Stimulated activated CD4-positive, alpha-beta T cell treated with anti-CD3 and anti-CD28 coated beads, Interleukin-15, amount 100 ng/mL, for 24 hours (primary cell): Measurements from ENCODE around the gene RAB4A.
A peak's percentile ranks its signal among the peaks of the same experiment; 100 is the strongest.

Experiments used
- DNase-seq: peaks from one replicate; pipeline ENCODE4 v3.0.0-alpha.2; 2020

Gene RAB4A

DNA sequence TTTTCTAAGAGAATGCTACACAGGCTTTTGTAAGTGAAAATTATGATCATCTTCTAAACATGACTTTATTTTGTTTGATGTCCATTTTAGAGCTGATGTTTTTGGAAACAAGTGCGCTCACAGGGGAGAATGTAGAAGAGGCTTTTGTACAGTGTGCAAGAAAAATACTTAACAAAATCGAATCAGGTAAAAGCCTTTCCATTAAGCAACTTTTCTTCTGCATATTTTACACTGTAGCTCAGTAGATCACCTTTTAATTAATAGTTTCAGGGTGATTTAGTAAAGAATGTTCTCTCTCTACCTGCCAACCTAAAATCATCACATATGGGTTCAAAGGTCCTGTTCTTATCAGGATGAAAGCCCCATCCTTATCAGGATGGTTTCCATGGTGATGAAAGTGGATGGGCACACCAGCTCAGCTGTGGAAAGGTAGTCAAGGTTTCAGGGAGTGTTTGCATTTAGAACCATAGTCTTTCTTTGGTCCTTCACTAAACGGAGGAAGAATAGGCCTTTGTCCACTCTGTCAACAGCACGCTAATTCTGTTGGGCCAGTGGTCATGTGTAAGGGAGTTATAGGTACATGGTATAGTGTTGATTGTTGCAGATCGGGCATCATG is 28.1 kb downstream of the RAB4A start:
- no peak for DNase-seq

DNA sequence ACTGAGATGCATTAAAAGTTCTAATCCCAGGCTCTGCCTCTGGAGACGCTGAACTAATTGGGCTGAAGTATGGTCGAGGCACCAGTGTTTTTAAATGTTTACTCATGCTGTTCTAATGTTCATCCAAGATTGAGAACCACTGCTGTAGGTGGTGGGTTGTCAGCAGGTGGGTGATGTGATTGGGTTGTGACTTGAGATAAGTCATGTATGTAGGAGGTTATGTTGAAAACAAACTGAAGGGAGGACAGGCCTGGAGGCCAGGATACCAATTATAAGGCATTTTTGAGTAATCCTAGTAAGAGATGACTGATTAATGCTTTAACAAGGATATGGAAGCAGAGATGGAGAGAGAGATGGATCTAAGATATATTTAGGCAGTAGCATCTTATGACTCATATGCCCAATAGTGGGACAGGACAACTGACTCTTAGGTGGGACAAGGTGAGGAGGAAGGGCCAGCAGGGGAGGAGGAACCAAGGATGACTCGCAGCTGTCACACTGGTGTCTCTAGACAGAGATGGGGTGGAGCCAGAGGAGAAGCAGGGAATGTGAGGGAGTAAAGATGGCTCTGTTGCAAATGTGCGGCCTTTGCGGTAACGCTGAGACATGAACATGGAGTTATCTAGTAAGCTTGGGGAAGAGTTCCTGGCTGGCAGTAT is 29.3 kb downstream of the RAB4A start:
- no peak for DNase-seq

DNA sequence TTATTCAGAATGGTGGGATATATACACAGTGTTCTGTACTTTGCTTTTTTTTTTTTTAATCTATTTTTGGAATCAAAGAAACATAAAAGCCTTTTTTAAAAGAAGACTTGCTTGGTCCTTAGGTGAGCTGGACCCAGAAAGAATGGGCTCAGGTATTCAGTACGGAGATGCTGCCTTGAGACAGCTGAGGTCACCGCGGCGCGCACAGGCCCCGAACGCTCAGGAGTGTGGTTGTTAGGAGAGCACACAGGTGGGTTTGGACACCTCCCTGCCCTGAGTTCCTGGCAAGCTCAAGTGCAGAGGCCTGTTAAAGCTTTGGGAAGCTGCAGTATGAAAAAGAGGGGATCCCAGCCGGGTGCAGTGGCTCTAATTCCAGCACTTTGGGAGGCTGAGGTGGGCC is 31.8 kb downstream of the RAB4A start:
- DNase-seq, result no peak

DNA sequence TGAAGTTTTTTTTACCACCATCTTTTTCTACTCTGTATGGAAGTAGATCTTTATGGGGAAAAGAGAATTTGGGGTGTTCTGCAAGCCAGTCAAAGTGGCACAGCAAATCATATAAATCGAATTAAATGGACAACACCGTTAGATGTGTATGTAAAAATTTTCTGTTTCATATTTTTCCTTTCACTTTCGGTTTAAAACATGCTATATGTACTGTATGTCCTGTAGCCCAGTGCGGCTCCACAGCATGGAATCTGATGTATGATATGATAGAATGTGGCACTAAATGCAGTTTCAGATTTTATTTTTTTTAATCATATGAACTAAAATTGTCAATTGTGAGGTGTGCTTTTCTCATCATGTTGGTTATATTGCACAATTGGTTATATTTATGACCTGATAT is 32.9 kb downstream of the RAB4A start:
- DNase-seq, result no peak

DNA sequence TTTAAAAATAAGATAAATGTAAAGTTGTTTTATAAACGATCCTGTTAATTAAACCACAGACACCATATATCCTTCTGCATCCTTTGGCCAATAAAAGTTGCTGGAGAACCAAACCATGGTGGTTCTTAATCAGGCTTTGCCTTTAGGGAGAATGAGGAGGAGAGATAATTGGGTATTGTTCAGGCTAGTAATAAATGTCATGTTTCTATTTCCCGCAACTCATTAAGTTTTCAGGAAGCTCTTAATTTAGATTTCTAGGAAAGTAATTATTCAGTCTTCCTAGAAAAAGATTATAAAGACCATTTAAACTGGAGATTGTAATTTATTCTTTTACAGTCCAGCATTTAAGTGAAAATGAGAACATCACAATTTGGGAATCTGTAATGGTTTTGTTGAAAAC is 34.5 kb downstream of the RAB4A start:
- DNase-seq, result no peak

DNA sequence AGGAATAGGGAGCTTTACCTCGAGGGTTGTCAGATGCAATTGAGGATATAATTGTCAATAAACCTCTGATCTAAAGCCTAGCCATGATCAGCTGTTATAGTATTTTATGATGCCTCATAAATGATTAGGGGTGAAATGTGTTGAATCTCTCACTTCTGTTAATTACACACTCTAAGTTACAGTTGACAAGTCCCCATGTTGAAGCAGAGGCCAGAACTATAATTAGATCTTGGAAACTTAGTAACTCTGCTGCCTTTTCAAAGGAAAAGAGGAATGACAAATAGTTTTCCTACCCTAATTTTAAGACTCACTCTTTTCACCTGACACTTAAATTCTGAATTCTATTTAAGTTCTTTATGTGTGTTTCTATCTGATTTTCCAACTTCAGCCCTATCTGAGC is 38.2 kb downstream of the RAB4A start:
- DNase-seq, result no peak

DNA sequence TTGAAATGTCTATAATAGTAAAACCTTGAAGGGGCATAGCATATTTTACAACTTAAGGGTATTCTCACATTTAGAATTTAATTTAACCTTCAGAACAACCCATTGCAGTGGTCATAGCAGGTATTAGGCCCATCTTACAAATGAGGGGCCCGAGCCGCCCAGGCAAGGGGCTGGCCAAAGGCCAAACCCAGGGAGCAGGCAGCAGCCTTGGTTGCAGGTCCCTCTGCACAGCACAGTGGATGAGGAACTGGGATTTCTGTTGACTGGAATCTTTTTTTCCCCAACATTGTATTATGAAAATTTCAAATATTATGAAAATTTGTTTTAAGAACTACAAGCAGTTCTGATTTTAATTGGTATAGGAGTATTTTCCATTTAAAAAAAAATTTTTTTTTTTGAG is 38.8 kb downstream of the RAB4A start:
- DNase-seq, result no peak

DNA sequence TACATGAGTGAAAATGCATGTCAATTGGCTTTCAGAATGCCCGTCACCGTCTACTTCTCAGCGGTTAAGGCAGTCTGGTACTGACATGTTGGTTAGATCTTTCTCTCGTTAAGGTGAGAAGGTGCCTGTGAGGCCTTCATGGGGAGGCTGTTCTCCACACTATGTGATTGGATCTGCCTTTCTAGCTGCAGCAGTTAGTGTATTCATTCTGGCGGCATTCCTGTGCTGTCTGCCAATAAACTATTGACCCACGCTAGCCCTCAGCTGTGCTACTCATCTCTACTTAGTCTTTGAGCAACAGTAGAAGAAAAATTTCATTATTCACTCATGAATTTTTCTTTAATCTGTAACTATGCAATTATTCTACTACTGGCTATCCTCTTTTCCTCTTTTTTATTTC is 39.9 kb downstream of the RAB4A start:
- no peak for DNase-seq

DNA sequence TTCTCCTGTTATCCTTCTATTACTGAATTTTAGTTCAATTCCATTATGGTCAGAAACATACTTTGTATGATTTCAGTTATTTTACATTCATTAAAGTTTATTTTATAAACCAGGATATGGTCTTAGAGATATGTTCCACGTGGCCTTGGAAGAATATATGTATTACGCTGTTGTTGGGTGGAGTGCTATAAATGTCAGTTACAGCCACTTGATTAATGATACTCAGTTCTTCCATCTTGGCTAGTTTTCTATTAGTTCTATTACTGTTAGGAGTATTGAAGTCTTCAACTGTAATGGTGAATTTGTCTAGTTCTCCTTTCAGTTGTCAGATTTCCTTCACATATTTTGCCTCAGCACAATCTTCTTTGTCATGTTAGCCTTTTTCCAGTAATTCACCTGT is 45.3 kb downstream of the RAB4A start:
- DNase-seq, result no peak

DNA sequence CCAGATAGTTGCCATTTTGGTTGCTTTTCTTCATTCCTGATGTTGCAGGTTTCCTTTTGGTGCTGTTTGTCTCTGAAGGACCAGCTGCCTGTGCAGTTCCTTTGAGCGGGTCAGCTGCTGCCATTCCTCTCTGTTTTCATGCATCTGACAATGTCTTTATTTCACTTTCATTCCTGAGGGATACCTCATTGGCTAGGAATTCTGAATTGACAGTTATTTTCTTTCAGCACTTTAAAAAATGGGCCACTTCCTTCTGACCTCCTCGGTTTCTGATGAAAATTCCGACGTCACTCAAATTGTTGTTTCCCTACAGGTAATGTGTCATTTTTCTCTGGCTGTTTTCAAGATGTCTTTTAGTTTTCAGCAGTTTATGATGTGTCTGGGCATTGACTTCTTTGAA is 47.1 kb downstream of the RAB4A start:
- no peak for DNase-seq

DNA sequence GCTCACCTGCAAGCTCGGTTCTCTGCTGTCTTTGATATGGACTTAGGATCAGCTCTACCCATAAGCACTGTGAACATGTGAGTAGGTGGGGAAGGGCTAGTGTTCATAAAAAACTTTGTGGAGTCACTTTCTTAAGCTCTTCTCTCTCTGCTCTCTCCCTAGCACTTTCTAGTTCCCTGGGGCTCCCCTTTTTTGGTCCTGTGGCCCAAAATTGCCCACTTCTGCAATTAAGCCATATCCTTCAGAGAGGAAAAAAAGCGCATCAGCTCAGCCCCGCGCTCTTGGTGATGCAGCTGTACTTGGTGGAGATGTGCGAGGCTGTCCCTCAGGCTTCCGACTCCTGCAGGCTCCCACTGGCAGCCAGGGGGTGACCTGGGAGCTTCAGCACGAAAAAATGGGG is 48.6 kb downstream of the RAB4A start:
- no peak for DNase-seq

DNA sequence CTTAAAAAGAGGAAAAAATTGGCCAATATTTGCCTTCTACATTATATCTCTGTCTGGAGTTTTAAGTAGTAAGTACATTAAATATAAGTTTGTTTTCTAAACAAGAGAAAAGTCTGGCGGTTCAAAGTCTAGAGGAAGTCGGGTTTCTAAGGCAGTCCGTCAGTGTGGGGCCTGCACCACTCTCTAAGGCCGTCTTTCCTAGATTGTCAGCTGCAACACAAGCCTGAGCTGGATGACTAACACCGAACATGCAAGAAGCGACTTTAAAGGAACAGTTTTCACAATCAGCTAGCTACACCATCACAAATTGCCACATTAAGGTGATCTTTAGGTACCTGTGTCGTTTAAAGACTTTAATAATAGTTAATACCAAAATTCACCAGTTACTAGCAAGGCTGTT is 52.3 kb downstream of the RAB4A start:
- DNase-seq, result no peak

DNA sequence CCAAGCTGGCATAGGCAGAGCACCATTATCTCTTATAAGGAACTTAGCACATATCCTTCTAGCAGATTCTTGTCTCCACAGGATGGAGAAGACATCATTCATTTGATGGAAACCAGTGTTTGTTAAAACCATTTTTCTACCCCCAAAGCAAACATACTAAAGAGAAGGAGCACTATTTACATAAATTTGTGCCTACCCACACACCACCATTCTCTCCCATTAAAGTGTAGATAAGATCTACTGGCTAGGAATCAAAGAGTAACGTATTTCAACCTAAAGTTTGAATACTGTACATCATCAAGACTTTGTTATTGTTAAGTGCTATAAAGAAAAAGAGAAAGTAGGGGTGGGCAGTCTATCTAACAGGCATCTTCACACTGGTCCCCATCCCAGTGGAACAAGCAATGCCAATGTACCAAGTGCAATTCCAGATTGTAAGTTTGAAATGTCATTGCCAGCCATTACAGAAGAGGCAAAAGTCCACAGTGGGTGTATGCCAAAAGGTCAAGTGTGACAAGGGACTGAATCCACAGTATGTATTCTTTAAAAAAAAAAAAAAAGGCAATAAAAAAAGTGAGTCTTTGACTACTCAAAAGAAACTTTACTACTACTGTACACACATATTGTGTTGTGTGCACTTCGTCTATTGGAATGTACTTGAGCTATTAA is 53.1 kb downstream of the RAB4A start:
- no peak for DNase-seq

DNA sequence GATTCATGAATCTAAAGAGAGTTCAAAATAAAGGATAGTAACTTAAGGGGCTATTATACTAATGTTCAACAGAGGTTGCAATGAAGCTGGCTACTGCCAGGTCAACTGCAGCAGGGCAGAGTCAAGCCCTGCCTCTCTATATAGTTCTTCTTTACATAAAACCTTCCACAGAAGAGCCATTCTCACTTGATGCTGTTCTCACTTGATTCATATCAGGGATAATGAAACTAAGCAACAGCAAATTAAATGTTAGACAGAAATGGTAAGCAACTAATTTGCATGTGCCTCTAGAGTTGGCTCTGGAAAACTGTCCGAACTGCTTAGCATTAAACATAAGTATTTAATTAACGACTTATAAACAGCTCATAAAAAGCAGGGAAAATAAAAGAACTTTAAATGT is 54.5 kb downstream of the RAB4A start:
- no peak for DNase-seq

DNA sequence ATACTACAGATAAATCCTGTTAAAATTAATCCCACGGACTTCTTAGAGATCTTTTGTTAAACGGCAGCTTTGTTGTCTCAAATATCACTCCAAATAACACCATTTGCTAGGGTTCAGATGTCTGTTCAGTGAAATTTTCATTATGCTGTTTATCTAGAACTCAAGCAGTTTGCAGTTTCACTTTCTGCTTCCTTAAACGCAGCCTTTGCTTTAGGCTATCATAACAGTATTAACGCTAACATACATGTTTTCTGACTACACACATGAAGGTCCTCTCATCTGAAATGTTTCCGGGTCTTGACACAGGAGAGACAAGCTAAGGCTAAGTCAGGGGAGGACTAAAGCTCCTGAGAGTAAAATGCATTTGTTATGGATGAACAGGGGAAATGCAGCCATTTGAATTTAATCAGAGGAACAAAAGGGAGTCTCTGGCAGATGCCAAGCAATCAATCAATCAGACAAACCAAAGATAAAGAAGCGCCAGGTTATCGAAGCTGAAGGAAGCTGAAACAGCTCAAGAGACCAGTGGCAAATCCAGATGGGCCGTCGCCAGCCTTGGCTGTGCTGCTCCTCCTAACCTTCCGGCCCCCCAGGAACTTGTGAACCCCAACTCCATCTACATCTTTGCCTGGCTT is 55.1 kb downstream of the RAB4A start:
- no peak for DNase-seq

DNA sequence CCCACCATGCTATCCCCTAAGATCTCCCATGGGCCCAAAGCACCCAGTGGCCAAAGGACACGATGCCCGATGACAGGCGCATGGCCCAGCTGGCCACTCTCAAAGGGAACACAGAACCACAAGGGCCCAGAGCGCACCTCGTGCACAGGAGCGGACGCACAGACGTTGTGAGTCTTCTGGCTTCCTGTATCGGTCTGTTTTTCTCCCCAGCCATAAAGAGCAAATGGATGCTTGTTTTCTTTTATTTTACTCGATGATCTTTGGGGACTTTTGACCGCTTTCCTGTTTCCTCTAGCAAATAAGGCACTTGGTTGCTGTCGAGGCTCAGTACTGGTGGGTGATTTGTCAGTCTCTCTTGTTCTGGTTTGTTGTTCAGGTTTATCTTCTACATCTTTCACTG is 55.7 kb downstream of the RAB4A start:
- no peak for DNase-seq

DNA sequence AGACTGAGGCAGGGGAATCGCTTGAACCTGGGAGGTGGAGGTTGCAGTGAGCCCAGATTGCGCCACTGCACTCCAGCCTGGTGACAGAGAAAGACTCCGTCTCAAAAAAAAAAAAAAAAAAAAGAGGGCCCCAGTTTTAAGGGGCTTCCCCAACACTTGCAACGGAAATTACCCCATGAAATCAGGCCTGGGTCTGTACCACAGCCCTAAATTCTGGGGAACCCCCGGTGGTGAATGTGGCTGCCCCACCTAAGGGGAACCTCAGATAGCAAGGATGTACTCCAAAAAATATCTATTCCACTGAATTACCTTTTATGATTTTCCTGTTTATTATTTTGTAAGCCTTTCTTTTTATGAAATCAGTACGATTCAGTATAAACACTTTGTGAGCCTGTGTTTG is 56.9 kb downstream of the RAB4A start:
- DNase-seq, result peak; percentile 15

DNA sequence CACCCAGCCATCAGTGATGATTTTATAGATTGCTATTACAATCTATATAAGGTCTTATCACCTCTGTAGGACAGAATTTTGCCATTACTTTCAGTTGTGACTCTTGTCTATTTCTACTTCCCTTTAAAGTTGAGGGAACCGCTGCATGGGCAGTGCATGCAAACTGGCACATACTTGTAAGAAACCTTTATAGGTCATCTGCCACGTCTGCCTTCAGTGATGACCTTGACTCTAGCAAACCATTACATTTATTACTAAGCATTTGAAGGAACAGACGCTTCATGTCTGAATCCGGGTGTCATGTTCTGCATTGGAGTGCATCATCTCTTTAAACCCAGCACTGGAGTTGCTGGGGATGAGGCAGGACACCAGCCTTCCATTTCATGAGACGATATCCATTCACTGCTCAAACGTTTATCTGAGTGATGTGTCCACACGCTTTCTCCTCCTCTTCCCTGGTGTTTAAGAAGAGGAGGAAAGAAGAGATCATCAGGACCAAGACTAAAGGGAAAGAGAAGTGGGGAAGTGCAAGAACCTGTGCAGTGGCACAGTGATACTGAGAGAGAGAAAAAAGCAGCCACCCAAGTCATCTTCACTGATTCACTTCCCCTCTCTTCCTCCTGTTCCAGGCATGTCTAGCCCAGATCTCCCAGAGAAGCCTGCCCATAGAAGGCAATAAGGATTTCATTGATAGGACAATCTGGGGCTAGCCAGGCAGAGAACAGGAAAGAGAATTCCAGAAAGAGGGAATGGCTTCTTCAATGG is 57.9 kb downstream of the RAB4A start:
- DNase-seq, result no peak

DNA sequence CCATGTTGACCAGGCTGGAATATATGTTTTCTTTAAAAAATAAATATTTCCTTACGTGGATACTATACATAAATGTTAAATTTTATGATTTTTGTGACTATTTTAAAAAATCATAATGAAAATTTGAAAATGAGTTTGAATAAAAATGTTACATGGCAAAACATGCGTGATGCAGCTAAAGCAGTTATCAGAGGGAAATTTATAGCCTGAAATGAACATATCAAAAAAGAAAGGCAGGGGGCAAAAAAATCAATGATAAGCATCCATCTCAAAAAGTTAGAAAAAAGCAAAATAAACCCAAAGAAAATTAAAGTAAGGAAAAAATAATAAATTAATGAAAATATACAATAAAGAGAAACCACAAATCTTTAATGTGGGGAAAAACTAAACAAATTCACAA is 63.4 kb downstream of the RAB4A start:
- no peak for DNase-seq

DNA sequence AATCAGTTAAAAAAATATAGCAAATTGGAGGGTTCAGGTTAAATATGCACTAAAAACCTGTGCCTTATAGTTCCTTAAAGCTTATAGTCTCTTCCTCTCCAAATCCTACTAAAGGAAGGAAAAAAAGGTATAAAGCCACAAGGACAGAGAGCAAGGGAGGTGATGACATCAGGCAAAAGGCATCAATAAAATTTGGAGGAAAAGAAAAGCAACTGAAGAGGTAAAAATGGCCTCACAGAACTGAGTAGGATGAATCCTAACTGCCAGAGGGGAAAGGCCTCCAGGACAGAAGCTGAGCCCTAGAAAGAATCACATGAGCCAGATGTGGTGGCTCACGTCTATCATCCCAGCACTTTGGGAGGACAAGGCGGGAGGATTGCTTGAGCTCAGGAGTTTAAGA is 63.8 kb downstream of the RAB4A start:
- DNase-seq, result no peak

DNA sequence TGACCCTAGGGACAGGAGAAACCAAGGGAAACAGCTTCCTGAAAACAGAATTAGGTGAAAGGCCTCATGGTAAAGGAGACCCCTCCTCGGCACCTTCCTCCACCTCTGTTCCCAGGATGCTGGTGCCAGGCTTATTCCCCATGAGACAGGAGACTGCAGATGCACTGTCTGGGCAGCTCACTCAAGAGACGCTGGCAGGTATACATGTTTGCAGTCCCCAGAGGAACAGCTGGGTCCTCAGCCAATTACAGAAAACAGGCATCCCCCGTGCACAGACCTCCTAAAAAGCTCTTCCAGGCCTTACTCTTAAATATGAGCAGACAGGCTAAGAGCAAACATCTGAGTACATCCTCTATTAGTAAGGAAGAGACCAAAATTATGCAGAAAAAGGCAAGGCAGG is 65.4 kb downstream of the RAB4A start:
- no peak for DNase-seq

DNA sequence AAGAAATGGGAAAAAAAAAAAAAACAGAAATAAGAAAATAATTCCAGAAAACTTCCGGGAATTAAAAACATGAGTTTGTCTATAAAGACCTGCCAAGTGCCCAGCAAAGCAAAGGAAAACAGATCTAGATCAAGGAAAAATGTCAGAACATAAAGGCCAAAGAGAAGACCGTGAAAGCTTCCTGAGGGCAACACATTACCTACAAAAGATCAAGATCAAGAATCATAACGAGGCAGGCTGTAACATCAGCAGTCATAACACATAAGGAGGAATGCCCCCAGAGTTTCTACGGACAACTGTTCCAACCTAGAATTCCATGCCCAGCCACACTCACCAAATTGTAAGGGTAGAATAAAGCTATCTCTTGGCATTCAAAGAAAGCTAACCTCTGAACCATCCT is 68.2 kb downstream of the RAB4A start:
- no peak for DNase-seq

DNA sequence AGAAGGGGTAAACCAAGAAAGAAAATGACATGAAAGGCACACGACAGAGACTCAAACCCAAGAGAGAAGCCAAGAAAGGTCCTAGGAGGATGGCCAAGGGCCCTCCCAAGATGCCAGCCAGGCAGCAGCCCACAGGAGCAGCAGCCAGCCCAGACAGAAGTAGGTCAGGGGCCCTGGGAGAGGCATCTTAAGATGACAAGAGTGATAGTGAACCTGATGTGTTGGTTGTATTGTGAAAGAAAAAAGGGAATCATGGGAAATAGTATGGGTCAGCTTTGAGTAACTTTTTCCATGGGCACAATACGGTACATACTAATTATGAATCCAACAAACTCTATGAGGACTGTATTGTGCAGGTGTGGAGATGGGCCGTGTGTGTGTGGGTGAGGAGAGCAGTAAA is 68.6 kb downstream of the RAB4A start:
- DNase-seq, result peak; percentile 27

DNA sequence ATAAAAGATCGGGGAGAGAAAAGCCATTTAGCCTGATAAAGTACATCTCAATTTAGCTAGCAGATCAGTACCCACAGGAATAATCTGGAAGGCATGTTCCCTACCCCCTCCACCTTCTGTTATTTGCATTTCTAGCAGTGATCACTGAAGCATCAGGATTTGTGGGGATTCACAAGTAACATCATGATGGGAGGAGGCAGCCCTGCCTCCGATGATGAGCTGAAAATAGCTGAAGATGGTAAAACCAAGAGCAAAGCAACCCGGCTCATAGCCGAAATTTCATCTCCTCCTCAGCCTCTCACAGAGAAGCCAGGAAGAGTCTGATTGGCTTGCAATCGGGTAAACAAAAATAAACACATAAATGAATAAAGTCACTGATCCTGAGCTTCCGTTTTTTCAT is 69.6 kb downstream of the RAB4A start:
- DNase-seq, result no peak
